IPS DF 6.9 (cell line): Measurements from ENCODE around the gene NR5A1.

Source experiments
- DNase-seq: peaks from one replicate; pipeline ENCODE4 v3.0.0-alpha.2; 2013; ENCODE audit warnings: low read depth, low spot score
- H3K27ac ChIP-seq: one replicate; pipeline ENCODE4 v1.5.1; 2013; ENCODE audit warnings: low read length, control low read depth
- H3K27me3 ChIP-seq: 2 replicates; pipeline ENCODE4 v1.6.1; 2013; ENCODE audit warnings: mild to moderate bottlenecking, low read length; ENCODE audit not compliant: control insufficient read depth, insufficient read depth
- H3K36me3 ChIP-seq: 2 replicates; pipeline ENCODE4 v1.6.1; 2013; ENCODE audit warnings: low read length; ENCODE audit not compliant: control insufficient read depth, insufficient read depth
- H3K4me1 ChIP-seq: 2 replicates; pipeline ENCODE4 v1.6.1; 2013; ENCODE audit warnings: low read length; ENCODE audit not compliant: control insufficient read depth, insufficient read depth
- H3K4me3 ChIP-seq: 2 replicates; pipeline ENCODE4 v1.5.1; 2013; ENCODE audit warnings: mild to moderate bottlenecking, low read length
- H3K9me3 ChIP-seq: 2 replicates; pipeline ENCODE4 v1.6.1; 2013; ENCODE audit warnings: low read length, inconsistent platforms; ENCODE audit not compliant: control insufficient read depth, insufficient read depth
- WGBS: extraction: QIAGEN DNeasy Blood & Tissue Kit; methylation state at CpG from one replicate; pipeline ENCODE4 v1.1.7; 2013; ENCODE audit warnings: mixed read lengths, missing lambda C conversion rate; ENCODE audit not compliant: insufficient read length, insufficient coverage; 5-methylcytosine and 5-hydroxymethylcytosine counted together

The NR5A1 gene

GRCh38 chr9:124491049-124491975 is 15.9 kb downstream of the NR5A1 start:
- H3K4me3 ChIP-seq: no peak overlapping the region
- H3K9me3 ChIP-seq: no peaks in the 10 kb centered on the region
- H3K27ac ChIP-seq: no peak overlapping the region
- no CpG with 5 or more reads among the region's 32 CpGs for WGBS
- no peaks in the 10 kb centered on the region for H3K36me3 ChIP-seq
- no peak for DNase-seq
- H3K27me3 ChIP-seq: no peaks in the 10 kb centered on the region
- H3K4me1 ChIP-seq: peaks cover 2% of the 10 kb centered on the region; the same call in 1 of the 2 replicates

DNA sequence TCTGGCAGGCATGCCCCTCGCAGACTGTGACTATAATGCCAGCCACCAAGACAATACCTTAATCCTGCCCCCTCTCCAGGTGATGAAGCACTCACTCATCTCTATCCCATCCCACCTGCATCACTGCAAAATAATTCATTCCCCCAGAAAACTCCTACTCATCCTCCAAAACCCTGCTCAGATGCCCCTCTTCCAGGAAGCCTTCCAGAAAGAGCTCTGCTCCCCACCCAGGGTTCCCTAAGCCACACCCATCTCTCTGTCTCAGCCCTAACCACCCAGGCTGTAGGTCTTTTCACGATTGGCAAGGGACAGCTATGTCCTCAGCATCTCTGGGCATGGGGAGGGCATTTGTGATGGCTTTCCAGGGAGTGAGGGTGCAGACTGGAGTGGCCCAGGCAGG is 17.2 kb downstream of the NR5A1 start:
- Histone ChIP-seq H3K27ac (no peak overlapping the region), H3K27me3 (no peaks in the 10 kb centered on the region), H3K9me3 (no peaks in the 10 kb centered on the region), H3K4me1 (peaks cover 2% of the 10 kb centered on the region; the same call in 1 of the 2 replicates), H3K4me3 (no peak overlapping the region), H3K36me3 (no peaks in the 10 kb centered on the region)
- DNase-seq: no peak
- no CpG with 5 or more reads among the region's 2 CpGs for WGBS

DNA sequence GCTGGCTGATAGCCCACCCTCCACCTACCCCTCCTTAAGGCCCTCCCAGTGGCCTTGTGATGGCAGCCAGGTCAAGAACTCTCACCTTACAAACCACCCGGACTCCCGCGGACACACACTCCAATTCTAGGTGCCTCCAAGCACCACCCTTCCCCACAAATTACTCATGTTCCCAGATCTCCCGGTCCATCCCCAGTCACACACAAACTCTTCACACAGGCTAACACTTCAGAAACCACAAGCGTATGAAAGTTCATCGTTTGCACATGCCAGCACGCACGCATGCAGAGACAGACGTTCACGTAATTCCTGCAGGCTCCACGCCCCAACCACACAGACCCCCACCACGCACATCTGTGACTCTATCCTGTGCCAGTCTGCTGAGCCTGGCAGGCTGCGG is 18.0 kb downstream of the NR5A1 start:
- Histone ChIP-seq H3K27ac (no peak overlapping the region), H3K9me3 (no peaks in the 10 kb centered on the region), H3K4me1 (peaks cover 2% of the 10 kb centered on the region; the same call in 1 of the 2 replicates), H3K27me3 (no peaks in the 10 kb centered on the region), H3K4me3 (no peak overlapping the region), H3K36me3 (no peaks in the 10 kb centered on the region)
- no CpG with 5 or more reads among the region's 13 CpGs for WGBS
- no peak for DNase-seq

DNA sequence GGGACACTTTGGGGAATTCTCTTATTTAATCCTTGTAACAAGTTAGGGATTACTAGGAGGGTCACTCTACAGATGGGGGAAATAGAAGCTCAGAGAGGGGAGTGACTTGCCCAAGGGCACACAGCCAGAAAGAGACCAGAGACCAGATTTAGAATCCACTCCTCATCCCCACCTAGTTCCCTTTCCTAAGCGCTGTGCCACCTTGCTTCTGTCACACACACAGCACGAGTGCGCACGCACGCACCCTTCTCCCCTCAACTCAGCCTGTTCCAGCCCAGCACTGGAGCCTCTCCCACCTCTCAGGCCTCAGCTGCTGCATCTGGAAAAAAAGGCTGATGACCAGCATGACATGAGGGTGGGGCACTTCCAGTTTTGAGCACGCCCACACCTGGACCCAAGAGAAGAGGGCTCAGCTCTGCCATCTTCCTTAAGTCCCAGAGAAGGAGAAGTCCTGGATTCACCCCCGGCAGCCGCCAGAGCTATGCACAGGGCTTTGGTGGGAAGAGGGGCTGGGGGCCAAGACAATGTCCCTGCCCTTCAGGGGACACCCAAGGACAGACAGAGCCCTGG is 18.5 kb downstream of the NR5A1 start:
- Histone ChIP-seq H3K4me1 (peaks cover 2% of the 10 kb centered on the region; the same call in 1 of the 2 replicates), H3K4me3 (no peak overlapping the region), H3K36me3 (no peaks in the 10 kb centered on the region), H3K27ac (no peak overlapping the region), H3K27me3 (no peaks in the 10 kb centered on the region), H3K9me3 (no peaks in the 10 kb centered on the region)
- no CpG with 5 or more reads among the region's 8 CpGs for WGBS
- DNase-seq: no peak

DNA sequence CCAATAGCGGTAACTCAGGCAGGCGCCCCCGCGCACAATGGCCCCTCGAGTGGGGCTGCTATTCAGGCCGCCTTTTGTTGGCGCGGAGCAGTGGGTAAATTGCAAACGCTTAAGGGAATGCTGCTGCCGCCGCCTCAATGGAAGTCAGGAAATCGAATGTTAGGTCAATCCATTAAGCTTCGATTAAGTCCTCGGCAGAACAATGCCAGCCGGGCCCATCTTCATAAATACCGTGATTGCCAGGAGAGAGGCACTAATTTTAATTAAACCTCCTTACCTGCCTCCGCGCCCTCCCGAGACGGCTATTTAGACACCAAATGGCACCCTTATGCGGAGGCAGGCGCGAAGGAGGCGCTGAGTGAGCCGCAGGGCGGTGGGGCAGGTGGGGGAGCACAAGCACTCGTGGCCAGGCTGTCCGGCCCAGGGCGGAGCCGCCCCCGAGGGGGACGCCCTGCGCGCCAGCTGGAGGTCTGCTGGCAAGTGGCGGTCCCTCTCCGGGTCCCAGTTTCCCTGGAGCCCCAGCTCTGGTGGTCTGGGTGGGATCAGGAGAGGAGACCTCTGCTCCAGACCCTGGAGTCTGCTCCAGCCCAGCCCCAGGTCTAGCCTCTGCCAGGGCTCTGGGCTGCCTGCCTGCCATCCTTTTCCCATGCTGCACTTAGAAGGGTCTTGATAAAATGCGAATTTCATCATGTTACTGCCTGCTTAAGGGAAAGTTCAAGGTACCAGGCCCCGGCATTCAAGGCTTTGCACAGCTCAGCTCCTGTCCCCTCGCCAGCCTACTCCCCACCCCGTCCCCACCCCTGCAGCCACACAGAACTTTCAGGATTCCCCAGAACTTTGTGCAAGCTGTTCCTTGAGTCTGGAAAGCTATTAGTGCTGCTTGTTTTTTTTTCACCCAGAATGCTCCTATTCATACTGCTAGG is 19.7 kb downstream of the NR5A1 start:
- Histone ChIP-seq H3K27me3 (no peaks in the 10 kb centered on the region), H3K9me3 (no peaks in the 10 kb centered on the region), H3K36me3 (no peaks in the 10 kb centered on the region), H3K4me1 (peaks cover 3% of the 10 kb centered on the region), H3K4me3 (no peak overlapping the region), H3K27ac (no peak overlapping the region)
- DNase-seq: no peak
- WGBS: no CpG with 5 or more reads among the region's 40 CpGs

GRCh38 chr9:124486778-124487259 is 20.4 kb downstream of the NR5A1 start:
- H3K4me3 ChIP-seq: no peak overlapping the region

GRCh38 chr9:124485936-124486335 is 21.3 kb downstream of the NR5A1 start:
- H3K4me3 ChIP-seq: no peak overlapping the region
- H3K36me3 ChIP-seq: no peaks in the 10 kb centered on the region
- H3K27me3 ChIP-seq: no peaks in the 10 kb centered on the region
- no peaks in the 10 kb centered on the region for H3K9me3 ChIP-seq
- no CpG with 5 or more reads among the region's 15 CpGs for WGBS
- no peak overlapping the region for H3K27ac ChIP-seq
- H3K4me1 ChIP-seq: peaks cover 5% of the 10 kb centered on the region
- DNase-seq: no peak

More at GRCh38 chr9:124486778-124487259, 20.4 kb downstream of the NR5A1 start:
- Histone ChIP-seq H3K27me3 (no peaks in the 10 kb centered on the region), H3K4me1 (peaks cover 5% of the 10 kb centered on the region), H3K27ac (no peak overlapping the region), H3K9me3 (no peaks in the 10 kb centered on the region), H3K36me3 (no peaks in the 10 kb centered on the region)
- WGBS: no CpG with 5 or more reads among the region's 17 CpGs
- DNase-seq: no peak

- no peak overlapping the region for H3K4me3 ChIP-seq
Measured at GRCh38 chr9:124485201-124485600, 22.0 kb downstream of the NR5A1 start.

DNA sequence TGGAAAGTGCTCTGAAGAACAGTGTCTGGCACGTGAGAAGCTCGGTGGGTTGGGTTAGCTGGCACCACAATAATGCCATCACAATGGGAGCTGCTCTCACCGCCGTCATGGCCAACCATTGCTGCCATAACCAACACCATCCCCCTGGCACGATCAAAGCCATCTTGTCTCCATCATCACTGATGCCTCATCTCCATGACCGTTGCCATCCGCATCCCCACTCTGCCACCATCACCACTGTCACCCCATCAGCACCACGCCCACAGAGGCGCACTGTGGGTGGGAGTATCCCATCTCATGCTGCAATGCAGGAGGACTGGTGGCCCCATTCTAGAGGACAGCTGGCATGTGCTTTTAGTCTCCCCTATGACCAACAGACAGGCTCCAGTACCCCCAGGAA is 23.7 kb downstream of the NR5A1 start:
- no CpG with 5 or more reads among the region's 9 CpGs for WGBS
- peaks cover 13% of the 10 kb centered on the region for H3K4me1 ChIP-seq
- H3K27me3 ChIP-seq: no peaks in the 10 kb centered on the region; the same call in 1 of the 2 replicates
- DNase-seq: no peak
- H3K9me3 ChIP-seq: no peaks in the 10 kb centered on the region
- no peak overlapping the region for H3K4me3 ChIP-seq
- no peaks in the 10 kb centered on the region for H3K36me3 ChIP-seq
- H3K27ac ChIP-seq: no peak overlapping the region

More at GRCh38 chr9:124485201-124485600, 22.0 kb downstream of the NR5A1 start:
- Histone ChIP-seq H3K36me3 (no peaks in the 10 kb centered on the region), H3K27me3 (no peaks in the 10 kb centered on the region; the same call in 1 of the 2 replicates), H3K4me1 (peaks cover 9% of the 10 kb centered on the region), H3K9me3 (no peaks in the 10 kb centered on the region), H3K27ac (no peak overlapping the region)
- no peak for DNase-seq
- WGBS: no CpG with 5 or more reads among the region's 13 CpGs
